Gastrocnemius medialis (tissue), 4 donors: ENCODE results near the gene BLOC1S5. TPM values are rescaled to one million over a fixed set of nuclear protein-coding genes. Genes with fewer than 3 reads are reported as not detected.

Experiments
- ATAC-seq, 2 donors: fragments of 150-250 bp; one replicate each; pipeline ENCODE4 v1.9.1; 2016
- DNase-seq, 2 donors: peaks; one replicate each; pipeline ENCODE4 v3.0.0-alpha.2; 2019
- H3K27ac ChIP-seq, 4 donors: fragments of 200-600 bp; sonication (generic); 1 replicate in 1 of 4; 2 replicates in 3 of 4; pipeline ENCODE4 v1.5.1; 2016 to 2018; ENCODE audit warnings: mild to moderate bottlenecking in 2 of 4, moderate library complexity in 1 of 4
- H3K27me3 ChIP-seq, 3 donors: fragments of 200-600 bp; sonication (generic) in 2 of 3; 1 replicate in 1 of 3; 2 replicates in 2 of 3; pipeline versions ENCODE4 v1.5.1 to v1.6.0; 2016 to 2019; ENCODE audit warnings: mild to moderate bottlenecking in 1 of 3, moderate library complexity in 1 of 3
- H3K36me3 ChIP-seq, 2 donors: fragments of 200-600 bp; sonication (generic) in 1 of 2; one replicate each; pipeline ENCODE4 v1.5.1; 2017 to 2018
- H3K4me1 ChIP-seq, 2 donors: fragments of 200-600 bp; sonication (generic) in 1 of 2; one replicate each; pipeline ENCODE4 v1.5.1; 2016 to 2017; ENCODE audit warnings: mild to moderate bottlenecking in 2 of 2
- H3K4me3 ChIP-seq, 4 donors: fragments of 200-600 bp; sonication (generic) in 3 of 4; 1 replicate in 1 of 4; 2 replicates in 3 of 4; pipeline ENCODE4 v1.5.1; 2016 to 2019; ENCODE audit warnings: mild to moderate bottlenecking in 2 of 4
- H3K9me3 ChIP-seq, 3 donors: fragments of 200-600 bp; sonication (generic) in 2 of 3; 1 replicate in 1 of 3; 2 replicates in 2 of 3; pipeline ENCODE4 v1.5.1; 2016 to 2019
- CTCF ChIP-seq, 5 experiments: fragments of 450-650 bp in 3 of 5; fragments of 200-600 bp in 2 of 5; sonication (generic) in 2 of 5; IDR thresholded peaks in 4 of 5; conservative IDR thresholded peaks in 1 of 5; 1 replicate in 4 of 5; 2 replicates in 1 of 5; pipeline ENCODE4 v1.5.1; 2016 to 2019; ENCODE audit warnings: antibody characterized with exemption in 5 of 5, mild to moderate bottlenecking in 3 of 5, moderate library complexity in 3 of 5
- POLR2A ChIP-seq, 2 donors: fragments of 450-650 bp; IDR thresholded peaks; one replicate each; pipeline ENCODE4 v1.6.1; 2017; ENCODE audit warnings: antibody characterized with exemption in 2 of 2, mild to moderate bottlenecking in 2 of 2, moderate library complexity in 2 of 2
- in situ Hi-C, 4 donors: fragments of 200-750 bp; cut with MboI; loops; one replicate each; pipeline versions ENCODE4 v1.15.0 to v1.8.0; 2017; ENCODE audit warnings: low sequenced_read_pairs in 4 of 4
- intact Hi-C: fragments of 100-400 bp; cut with DNase I; formaldehyde crosslinking; loops from one replicate; pipeline ENCODE4 v1.15.1; 2023; ENCODE audit warnings: low total_unique reads
- total RNA-seq, 4 donors: library from RNA; depleted of rRNA; stranded (reverse); fragments of >200 nt; gene quantifications; one replicate each; pipeline versions ENCODE4 v1.1.0 to v1.2.3, GENCODE V29; 2016

The BLOC1S5 gene
- total RNA-seq, 4 donors from 2014 or later = 5.4 to 13.6 (median 9.4) TPM

GRCh38 chr6:7976485-7977056 lies 87.6 kb downstream of the BLOC1S5 start:
- H3K9me3 ChIP-seq = no peaks in the 10 kb centered on the region
- H3K36me3 ChIP-seq = no peaks in the 10 kb centered on the region
- no peak for DNase-seq
- in situ Hi-C loops (no loop called here), intact Hi-C loops (no loop called here)
- ATAC-seq = no peak
- H3K27me3 ChIP-seq = no peaks in the 10 kb centered on the region
- H3K4me3 ChIP-seq = no peak overlapping the region
- no peak for TF ChIP-seq CTCF (IDR thresholded peaks at IDR 0.05 in 4 of 5, conservative IDR thresholded peaks at IDR 0.05 in 1 of 5)
- no peak for TF ChIP-seq POLR2A (IDR thresholded peaks at IDR 0.05)
- no peak overlapping the region for H3K27ac ChIP-seq
- H3K4me1 ChIP-seq = peaks cover 11 to 17% of the 10 kb centered on the region in 2 donors

- in situ Hi-C loops = no loop called here
- no peaks in the 10 kb centered on the region for H3K27me3 ChIP-seq
- ATAC-seq = peak in 1 of 2 donors; percentile 57
- H3K27ac ChIP-seq = peak overlapping the region in 3 of 4 donors; percentile 38 to 64 (median 60)
- peaks cover 11 to 17% of the 10 kb centered on the region in 2 donors for H3K4me1 ChIP-seq
- no peaks in the 10 kb centered on the region for H3K9me3 ChIP-seq
- H3K36me3 ChIP-seq = no peaks in the 10 kb centered on the region
- TF ChIP-seq POLR2A (IDR thresholded peaks at IDR 0.05) = no peak
- TF ChIP-seq CTCF (IDR thresholded peaks at IDR 0.05 in 4 of 5, conservative IDR thresholded peaks at IDR 0.05 in 1 of 5) = no peak
- H3K4me3 ChIP-seq = peak overlapping the region in 2 of 4 donors; percentile 26 to 29
- DNase-seq = peak in 1 of 2 donors; percentile 35
- intact Hi-C loops = loop anchor here (2.0 kb wide), 1 partner anchor 71 kb away; no protein-coding TSS in a partner anchor
Observed at GRCh38 chr6:7975764-7976146, 88.4 kb downstream of the BLOC1S5 start.

- in situ Hi-C loops = no loop called here
- Histone ChIP-seq H3K4me1 (peaks cover 11 to 17% of the 10 kb centered on the region in 2 donors), H3K27ac (peak overlapping the region; percentile 11 to 64 (median 49)), H3K27me3 (no peaks in the 10 kb centered on the region), H3K4me3 (peak overlapping the region in 3 of 4 donors; percentile 7 to 29 (median 26)), H3K36me3 (no peaks in the 10 kb centered on the region), H3K9me3 (no peaks in the 10 kb centered on the region)
- no peak for TF ChIP-seq POLR2A (IDR thresholded peaks at IDR 0.05)
- TF ChIP-seq CTCF (IDR thresholded peaks at IDR 0.05 in 4 of 5, conservative IDR thresholded peaks at IDR 0.05 in 1 of 5) = no peak
- intact Hi-C loops = loop anchor here (2.0 kb wide), 1 partner anchor 70 kb away; no protein-coding TSS in a partner anchor
- peak; percentile 91 to 98 for ATAC-seq
- DNase-seq = peak; percentile 74 to 80
Observed at GRCh38 chr6:7974938-7975763, 89.0 kb downstream of the BLOC1S5 start.

GRCh38 chr6:7974565-7974937 lies 89.6 kb downstream of the BLOC1S5 start:
- Histone ChIP-seq H3K36me3 (no peaks in the 10 kb centered on the region), H3K4me3 (peak overlapping the region in 1 of 4 donors; percentile 26), H3K27me3 (no peaks in the 10 kb centered on the region), H3K9me3 (no peaks in the 10 kb centered on the region), H3K4me1 (peaks cover 11 to 17% of the 10 kb centered on the region in 2 donors), H3K27ac (peak overlapping the region; percentile 11 to 64 (median 49))
- no peak for DNase-seq
- intact Hi-C loops (loop anchor here (2.0 kb wide), 1 partner anchor 70 kb away; no protein-coding TSS in a partner anchor), in situ Hi-C loops (no loop called here)
- TF ChIP-seq CTCF (IDR thresholded peaks at IDR 0.05 in 4 of 5, conservative IDR thresholded peaks at IDR 0.05 in 1 of 5) (no peak), POLR2A (IDR thresholded peaks at IDR 0.05) (no peak)
- no peak for ATAC-seq
